TTC549 (cell line): ENCODE results near the gene AOAH.
"Not testable (repeated sequence)": the region's sequence is repeated elsewhere in the genome, so short reads cannot be mapped to it uniquely, and the experiment has no call there.

Experiments used
- FAIRE-seq: peaks from 2 replicates; lab custom pipeline; 2012; peaks lifted over from hg19 to GRCh38; lab: Jason Lieb, UNC

The AOAH gene

DNA sequence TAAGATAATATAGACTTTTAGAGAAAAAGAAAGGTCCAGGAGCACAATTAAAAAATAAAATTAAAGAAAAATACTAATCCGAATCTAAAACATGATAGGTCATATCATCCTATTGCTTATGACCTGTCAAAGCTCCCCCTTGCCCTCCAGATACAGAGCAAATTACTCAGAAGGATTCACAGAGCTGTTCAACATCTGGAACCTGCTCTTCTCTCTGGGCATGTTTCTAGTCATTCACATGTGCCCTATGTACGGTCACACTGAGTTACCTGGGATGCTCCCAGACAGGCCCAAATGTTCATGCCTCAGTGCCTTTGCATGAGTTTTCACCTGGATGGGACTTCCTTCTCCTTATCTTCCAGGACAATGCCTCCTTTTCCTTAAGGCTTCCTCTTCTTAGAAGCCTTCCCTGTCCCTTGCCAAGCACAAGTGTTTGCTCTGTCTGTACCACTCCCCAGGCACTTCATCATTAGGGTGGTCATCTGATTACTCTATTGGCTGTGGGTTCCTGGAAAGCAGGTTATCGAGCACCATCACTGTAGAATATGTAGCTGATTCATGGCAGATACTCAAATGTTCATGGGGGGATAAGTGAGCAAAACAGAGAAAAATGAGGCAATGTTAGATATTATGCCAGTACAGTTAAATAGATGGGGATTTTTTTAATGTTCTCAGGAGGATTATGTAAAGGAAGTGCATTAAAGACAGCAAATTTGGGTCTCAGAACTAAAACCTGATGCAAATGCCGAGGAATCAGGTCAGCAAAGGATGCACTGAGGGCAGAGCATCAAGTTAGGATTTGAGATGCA, 12.0 kb upstream of the AOAH start:
- FAIRE-seq = no peak

GRCh38 chr7:36735172-36735571, 10.9 kb upstream of the AOAH start:
- FAIRE-seq = no peak

- FAIRE-seq = no peak
These were observed 10.4 kb upstream of the AOAH start for GRCh38 chr7:36734731-36735130.

DNA sequence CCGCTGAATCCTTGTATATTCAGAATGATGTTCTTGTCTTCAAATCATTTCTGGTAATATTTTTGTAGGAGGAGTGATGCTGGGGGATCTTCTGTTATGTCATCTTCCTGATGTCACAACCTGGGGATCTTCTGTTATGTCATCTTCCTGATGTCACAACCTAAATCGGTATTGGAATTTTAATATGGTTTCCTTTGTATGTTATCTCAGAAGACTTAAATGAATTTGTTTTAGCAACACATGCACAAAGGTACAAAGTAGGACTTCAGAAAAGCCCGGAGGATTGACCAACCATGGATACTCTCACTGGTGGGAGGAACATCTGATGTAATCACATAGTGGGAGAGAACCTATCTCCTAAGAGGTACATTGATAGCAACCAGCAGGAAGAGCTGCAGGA, 9.1 kb upstream of the AOAH start:
- FAIRE-seq = no peak

DNA sequence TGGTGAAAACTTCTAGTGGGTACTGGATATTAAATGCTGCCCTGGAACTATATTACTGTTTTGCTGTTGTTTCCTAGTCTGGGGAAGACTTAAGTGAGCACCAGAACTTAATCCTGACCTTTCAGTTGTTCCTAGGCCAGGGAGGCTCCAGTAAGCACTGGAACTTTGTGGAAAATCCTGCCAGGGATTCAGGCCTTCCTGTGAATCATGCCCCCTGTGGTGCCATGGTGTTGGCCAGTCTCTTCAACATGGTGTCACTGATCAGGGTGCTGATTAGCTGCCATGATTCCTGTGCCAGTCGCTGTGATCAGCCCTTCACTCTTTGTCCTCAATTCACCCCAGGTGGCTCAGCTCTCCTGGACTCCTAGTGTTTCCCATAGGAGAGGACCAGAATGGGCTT, 8.5 kb upstream of the AOAH start:
- no peak for FAIRE-seq

DNA sequence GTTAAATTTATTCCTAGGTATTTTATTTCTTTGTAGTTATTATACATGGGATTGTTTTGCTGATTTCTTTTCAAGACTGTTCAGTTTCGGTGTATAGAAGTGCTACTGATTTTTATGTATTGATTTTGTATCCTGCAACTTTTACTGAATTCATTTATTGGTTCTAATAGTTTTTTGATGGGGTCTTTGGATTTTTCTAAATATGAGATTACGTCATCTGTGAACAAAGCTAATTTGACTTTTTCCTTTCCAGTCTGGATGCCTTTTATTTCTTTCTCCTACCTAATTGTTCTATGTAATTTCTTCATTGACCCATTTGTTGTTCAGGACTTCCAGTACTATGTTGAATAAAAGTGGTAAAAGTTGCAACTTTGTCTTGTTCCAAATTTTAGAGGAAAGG, 5.8 kb upstream of the AOAH start:
- no peak for FAIRE-seq

DNA sequence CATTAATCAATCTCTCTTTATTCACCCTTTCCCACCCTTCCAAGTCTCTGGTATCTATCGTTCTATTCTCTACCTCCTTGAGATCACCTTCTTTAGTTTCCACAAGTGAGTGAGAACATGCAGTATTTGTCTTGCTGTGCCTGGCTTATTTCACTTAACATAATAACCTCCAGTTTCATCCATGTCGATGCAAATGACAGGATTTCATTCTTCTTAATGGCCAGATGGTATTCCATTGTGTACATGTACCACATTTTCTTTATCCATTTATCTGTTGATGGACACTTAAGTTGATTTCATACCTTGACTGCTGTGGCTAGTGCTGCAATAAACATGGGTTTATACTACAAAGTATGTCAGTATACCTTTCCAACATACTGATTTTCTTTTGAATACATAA, 3.8 kb upstream of the AOAH start:
- no peak for FAIRE-seq

DNA sequence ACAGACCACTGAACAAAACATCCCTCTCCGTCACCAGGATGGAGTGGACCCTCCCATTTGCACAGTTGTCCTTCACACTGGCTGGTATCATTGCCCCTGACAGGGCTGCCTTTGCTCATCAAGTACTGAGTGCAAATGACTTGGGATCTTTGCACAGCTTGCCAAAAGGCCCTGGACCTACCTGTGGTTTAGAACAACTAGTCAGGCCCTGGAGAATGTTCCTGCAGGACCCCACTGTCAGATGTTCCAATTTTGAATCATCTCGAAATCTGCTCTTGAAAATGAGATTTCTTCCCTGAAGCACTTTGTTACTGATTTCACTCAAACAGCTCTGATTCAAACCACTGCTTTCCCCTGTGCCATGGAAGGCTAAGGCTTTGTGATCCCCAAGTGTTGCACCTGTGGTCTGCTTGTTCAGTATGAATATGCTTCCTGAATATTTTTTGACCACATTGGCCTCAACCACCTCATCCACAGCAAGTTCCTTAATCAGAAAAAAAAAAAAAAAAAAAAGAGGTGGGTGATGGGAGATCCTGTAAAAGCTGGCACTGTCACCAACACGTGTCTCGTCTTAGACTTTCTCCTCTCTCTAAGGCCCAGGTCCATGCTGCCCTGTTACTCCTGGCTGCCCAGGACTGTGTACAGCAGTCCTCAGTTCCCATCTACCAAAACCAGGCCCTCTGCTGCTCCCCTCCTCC, 2.7 kb upstream of the AOAH start:
- no peak for FAIRE-seq

- no peak for FAIRE-seq
These were observed 2.0 kb upstream of the AOAH start for GRCh38 chr7:36726311-36726710.

GRCh38 chr7:36724996-36725395, 702 bp upstream of the AOAH start:
- FAIRE-seq = no peak

- FAIRE-seq = no peak
These were observed 1.0 kb downstream of the AOAH start for GRCh38 chr7:36723291-36723690.

- no peak for FAIRE-seq
These were observed 5.1 kb downstream of the AOAH start for GRCh38 chr7:36719083-36719632.

DNA sequence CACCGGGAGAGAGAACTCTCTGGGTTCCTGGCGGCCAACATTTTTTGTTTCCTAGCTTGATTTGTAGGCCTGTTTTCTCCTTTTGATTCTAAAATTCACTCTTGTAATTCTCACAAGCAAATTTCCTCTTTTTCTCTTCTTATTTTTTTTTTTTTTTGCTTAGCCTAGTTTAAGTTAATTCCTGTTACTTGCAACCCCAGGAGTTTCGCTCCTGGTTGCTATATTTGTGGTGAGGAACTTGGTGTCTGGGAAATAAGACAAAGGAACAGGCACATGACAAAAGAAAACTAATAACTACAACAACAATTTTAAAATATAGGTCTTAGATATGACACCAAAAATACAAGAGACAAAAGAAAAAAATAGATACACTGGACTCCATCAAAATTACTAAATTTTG, 6.7 kb downstream of the AOAH start:
- no peak for FAIRE-seq

- not testable (repeated sequence) for FAIRE-seq
These were observed 7.5 kb downstream of the AOAH start for GRCh38 chr7:36716802-36717201.

GRCh38 chr7:36712015-36712414, 12.3 kb downstream of the AOAH start:
- FAIRE-seq = no peak

- no peak for FAIRE-seq
These were observed 13.0 kb downstream of the AOAH start for GRCh38 chr7:36711256-36711655.

- no peak for FAIRE-seq
These were observed 14.0 kb downstream of the AOAH start for GRCh38 chr7:36710186-36710791.

- no peak for FAIRE-seq
These were observed 15.5 kb downstream of the AOAH start for GRCh38 chr7:36708767-36709166.

- FAIRE-seq = no peak
These were observed 16.4 kb downstream of the AOAH start for GRCh38 chr7:36707898-36708297.

- no peak for FAIRE-seq
These were observed 16.8 kb downstream of the AOAH start for GRCh38 chr7:36707465-36707864.

DNA sequence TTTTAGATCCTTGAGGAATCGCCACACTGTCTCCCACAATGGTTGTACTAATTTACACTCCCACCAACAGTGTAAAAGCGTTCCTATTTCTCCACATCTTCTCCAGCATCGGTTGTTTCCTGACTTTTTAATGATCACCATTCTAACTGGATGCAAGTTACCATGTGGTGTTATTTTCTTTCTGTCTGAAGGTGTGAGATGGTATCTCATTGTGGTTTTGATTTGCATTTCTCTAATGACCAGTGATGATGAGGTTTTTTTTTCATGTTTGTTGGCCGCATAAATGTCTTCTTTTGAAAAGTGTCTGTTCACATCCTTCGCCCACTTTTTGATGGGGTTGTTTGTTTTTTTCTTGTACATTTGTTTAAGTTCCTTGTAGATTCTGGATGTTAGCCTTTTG, 20.4 kb downstream of the AOAH start:
- not testable (repeated sequence) for FAIRE-seq

DNA sequence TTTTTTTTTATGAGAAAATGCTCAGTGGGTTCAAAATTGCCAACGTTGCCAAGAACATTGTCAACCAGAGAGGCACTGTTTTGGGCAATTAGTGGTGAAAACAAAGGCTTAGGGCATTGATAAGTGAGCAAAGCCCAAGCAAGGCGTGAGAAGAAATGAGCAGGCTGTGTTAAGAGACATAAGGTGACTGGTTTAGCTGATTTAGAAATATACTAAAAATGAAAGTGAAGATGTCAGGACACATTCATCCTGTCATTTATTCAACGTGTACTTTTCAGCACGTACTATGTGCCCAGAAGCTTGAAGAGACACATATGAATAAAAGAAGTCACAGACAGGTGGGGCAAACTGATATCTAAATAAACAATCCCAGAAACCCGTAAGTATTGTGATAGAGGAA, 31.8 kb downstream of the AOAH start:
- no peak for FAIRE-seq

- FAIRE-seq = no peak
These were observed 32.3 kb downstream of the AOAH start for GRCh38 chr7:36691983-36692382.
